ENCODE data around the gene GALNT6. TPM values are rescaled to one million over a fixed set of nuclear protein-coding genes. Genes with fewer than 3 reads are reported as not detected.
A peak's percentile ranks its signal among the peaks of the same experiment; 100 is the strongest.

GALNT6 gene
- total and polyA plus RNA-seq, 8 donors, result 2.7 to 16.6 (median 9.3) TPM

- FAIRE-seq (no peak), ATAC-seq (peak; percentile 15 to 76 (median 48)), DNase-seq (no peak)
- no peaks in the 10 kb centered on the region for H3K9me3 ChIP-seq
- H3K36me3 ChIP-seq, result no peaks in the 10 kb centered on the region
- intact Hi-C loops (cut with DNase I), result no loop called here
- no peaks in the 10 kb centered on the region for H3K27me3 ChIP-seq
- H3K4me1 ChIP-seq, result peaks cover 0 to 4% (median 0%) of the 10 kb centered on the region in 3 donors
- 33 to 38% methylated on average over 8 of the region's 8 CpGs for WGBS, 2 donors
- TF ChIP-seq CTCF (IDR thresholded peaks at IDR 0.05), result no peak
- no peak overlapping the region for H3K4me3 ChIP-seq
- H3K27ac ChIP-seq, result no peak overlapping the region
Measured at GRCh38 chr12:51361161-51362016, 29.8 kb downstream of the GALNT6 start.

- intact Hi-C loops (cut with DNase I), result no loop called here
- Histone ChIP-seq H3K27ac (no peak overlapping the region), H3K36me3 (no peaks in the 10 kb centered on the region), H3K27me3 (no peaks in the 10 kb centered on the region), H3K4me3 (no peak overlapping the region), H3K4me1 (peaks cover 0 to 4% (median 0%) of the 10 kb centered on the region in 3 donors), H3K9me3 (no peaks in the 10 kb centered on the region)
- FAIRE-seq (no peak), DNase-seq (no peak), ATAC-seq (no peak)
- TF ChIP-seq CTCF (IDR thresholded peaks at IDR 0.05), result no peak
- WGBS, 2 donors, result 94 to 96% methylated on average over 2 of the region's 2 CpGs
Measured at GRCh38 chr12:51360315-51360714, 30.9 kb downstream of the GALNT6 start.

DNA sequence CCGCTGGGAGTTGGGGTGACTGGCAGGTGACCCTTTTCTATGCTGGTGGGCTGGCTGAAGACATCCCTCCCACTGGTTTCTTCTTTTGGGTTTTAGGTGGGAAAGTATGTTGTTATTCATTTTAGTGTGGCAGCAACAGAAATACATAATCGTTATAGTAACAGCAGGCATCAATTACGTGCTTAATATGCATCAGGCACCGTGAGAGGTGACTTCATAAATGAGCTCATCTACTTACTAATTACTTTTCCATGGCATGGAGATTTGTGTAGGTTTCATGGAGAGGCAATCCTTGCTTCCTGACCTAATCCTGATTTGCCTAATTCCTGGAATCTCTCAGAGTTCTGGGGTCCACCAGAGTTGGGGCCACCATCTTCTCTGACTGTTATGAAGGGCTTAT, 31.4 kb downstream of the GALNT6 start:
- no peak for DNase-seq
- intact Hi-C loops (cut with DNase I), result no loop called here
- WGBS, 2 donors, result 89 to 96% methylated on average over 4 of the region's 4 CpGs
- no peak overlapping the region for H3K27ac ChIP-seq
- H3K9me3 ChIP-seq, result no peaks in the 10 kb centered on the region
- TF ChIP-seq CTCF (IDR thresholded peaks at IDR 0.05), result no peak
- no peak for FAIRE-seq
- no peaks in the 10 kb centered on the region for H3K27me3 ChIP-seq
- H3K36me3 ChIP-seq, result no peaks in the 10 kb centered on the region
- ATAC-seq, result no peak
- peaks cover 0 to 4% (median 0%) of the 10 kb centered on the region in 3 donors for H3K4me1 ChIP-seq
- H3K4me3 ChIP-seq, result no peak overlapping the region

DNA sequence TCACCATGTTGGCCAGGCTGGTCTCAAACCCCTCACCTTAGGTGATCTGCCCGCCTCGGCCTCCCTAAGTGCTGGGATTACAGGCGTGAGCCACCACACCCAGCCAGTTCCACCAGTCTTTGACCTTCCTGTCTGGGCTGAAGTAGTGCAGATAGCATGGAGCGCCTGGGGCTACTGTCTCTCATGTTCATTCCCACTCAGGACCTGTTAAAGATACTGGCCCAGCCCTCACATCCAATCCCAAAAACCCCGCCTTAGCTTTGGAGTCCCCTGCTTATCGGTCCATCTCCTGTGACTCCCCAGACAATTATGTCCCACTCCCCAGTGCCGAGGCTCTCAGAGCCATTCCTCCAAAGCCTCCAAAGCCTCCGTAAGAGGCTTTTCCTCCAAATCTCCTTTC, 32.7 kb downstream of the GALNT6 start:
- Histone ChIP-seq H3K4me1 (peaks cover 0 to 4% (median 0%) of the 10 kb centered on the region in 3 donors), H3K27ac (no peak overlapping the region), H3K4me3 (no peak overlapping the region), H3K9me3 (no peaks in the 10 kb centered on the region), H3K27me3 (no peaks in the 10 kb centered on the region), H3K36me3 (no peaks in the 10 kb centered on the region)
- WGBS, 2 donors, result 96 to 97% methylated on average over 8 of the region's 8 CpGs
- FAIRE-seq (no peak), ATAC-seq (no peak), DNase-seq (no peak)
- intact Hi-C loops (cut with DNase I), result no loop called here
- no peak for TF ChIP-seq CTCF (IDR thresholded peaks at IDR 0.05)

All from pancreas (tissue), 10 donors.